NCI-H1092 (cell line): ENCODE measurements around the gene SFN.
"Not testable (repeated sequence)": the region's sequence is repeated elsewhere in the genome, so short reads cannot be mapped to it uniquely, and the experiment has no call there.

Experiments
- DNase-seq: peaks from one replicate; lab custom pipeline; 2025; lab: John Stamatoyannopoulos, UW

The SFN gene

DNA sequence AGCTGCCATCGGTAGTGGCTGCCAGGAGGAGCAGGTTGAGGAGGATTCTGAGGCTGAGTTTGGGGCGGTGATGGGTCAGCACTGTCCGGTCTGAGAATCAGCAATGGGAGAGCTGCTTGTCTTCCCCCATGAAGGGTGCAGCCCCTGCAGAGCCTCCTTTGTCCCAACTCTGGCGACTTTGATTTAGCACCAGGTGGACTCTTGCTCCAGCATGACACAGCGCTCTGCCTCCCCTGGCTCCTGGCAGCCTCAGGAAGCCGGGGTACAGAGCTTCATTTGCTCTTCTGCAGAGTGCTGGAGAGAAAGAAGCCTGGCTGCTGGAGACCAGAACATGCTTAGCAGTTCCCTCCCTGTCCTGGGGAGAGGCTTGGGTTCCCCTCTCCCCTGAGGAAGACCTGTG lies 23.2 kb upstream of the SFN start:
- DNase-seq, result no peak

- DNase-seq, result no peak
Measured at GRCh38 chr1:26844424-26845196, 18.3 kb upstream of the SFN start.

DNA sequence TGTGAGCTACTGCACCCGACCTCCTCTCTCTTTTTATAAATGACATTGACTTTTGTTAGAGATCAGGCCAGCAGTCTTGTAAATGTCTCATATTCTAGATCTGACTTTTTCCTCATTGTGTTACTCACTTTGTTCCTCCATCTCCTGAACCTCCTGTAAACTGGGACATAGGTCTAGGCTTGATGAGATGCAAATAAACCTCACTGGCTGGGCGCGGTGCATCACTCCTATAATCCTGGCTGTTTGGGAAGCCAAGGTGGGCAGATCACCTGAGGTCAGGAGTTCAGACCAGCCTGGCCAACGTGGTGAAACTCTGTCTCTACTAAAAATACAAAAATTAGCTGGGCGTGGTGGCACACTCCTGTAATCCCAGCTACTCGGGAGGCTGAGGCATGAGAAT lies 15.1 kb upstream of the SFN start:
- DNase-seq, result not testable (repeated sequence)

DNA sequence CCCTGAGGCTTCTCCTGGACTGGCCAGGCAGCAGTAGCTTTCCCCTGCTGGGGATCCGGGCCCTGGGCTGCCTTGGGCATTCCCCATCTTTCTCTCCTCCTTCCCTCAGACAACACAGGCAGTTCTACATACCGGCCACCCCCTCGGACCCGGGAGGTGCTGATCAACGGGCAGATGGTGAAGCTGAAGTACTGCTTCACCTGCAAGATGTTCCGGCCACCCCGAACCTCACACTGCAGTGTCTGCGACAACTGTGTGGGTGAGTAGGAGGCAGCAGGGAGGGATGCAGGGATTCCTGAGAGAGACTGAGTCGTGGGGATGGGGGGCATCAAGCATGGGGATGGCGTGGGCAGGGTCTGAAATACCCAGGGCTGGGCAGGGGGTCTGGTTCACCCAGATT lies 14.4 kb upstream of the SFN start:
- no peak for DNase-seq

DNA sequence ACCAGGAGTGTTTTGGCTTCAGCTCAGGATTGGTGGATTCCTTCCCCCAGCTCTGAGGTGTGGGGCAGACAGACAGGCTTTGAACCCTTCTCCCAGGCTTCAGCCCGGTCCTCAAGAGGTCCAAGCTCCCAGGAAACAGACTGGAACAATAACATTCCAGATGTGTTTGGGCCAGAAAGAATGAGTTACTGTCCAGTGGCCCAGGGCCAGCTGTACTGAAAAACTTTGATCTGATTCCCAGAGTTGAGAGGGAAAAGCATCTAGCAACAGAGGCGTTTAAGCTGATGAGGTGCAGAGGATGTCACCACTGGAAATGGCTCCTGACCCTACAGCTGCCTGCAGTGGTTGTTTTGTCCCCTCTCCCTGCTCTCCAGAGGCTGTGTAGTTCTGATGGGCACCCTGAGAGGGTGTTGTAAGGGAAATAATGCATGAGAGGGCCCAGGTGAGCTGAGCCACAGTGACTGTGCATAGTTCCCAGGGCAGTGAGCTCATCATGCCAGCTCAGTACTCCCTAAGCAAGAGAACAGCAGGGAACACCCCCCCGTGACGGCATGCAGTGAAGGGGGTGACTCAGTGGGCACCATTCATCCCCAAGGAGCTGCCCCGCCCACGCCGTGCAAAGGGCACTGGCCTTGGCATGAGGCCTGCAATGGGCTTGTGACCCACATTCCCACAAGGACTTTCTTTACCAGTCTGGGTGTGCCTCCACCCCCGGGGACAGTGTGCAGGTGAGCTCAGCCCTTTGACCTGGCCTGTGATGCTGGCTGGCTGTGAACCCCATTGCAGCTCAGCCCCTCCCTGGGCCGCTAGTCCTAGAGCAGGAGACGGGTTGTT lies 13.8 kb upstream of the SFN start:
- DNase-seq, result no peak

- DNase-seq, result no peak
Measured at GRCh38 chr1:26851106-26851684, 11.8 kb upstream of the SFN start.

DNA sequence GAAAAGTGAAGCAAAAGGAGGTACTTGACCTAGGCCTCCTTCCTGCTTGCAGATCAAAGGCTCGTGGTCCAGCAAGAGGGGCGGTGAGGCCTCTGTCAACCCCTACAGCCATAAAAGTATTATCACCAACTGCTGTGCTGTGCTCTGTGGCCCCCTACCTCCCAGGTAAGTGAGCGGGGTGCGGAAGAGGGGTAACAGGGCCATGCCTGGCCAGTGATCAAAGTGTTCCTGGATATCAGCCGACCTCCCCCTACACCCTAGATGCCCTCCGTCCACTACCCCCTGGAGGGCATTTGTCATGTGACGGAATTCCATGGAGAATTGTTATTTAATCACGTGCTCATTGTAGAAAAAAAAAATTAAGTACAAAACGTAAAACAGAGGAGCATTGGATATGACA lies 10.2 kb upstream of the SFN start:
- no peak for DNase-seq

- DNase-seq, result peak; percentile 72
Measured at GRCh38 chr1:26853156-26853555, 9.8 kb upstream of the SFN start.

DNA sequence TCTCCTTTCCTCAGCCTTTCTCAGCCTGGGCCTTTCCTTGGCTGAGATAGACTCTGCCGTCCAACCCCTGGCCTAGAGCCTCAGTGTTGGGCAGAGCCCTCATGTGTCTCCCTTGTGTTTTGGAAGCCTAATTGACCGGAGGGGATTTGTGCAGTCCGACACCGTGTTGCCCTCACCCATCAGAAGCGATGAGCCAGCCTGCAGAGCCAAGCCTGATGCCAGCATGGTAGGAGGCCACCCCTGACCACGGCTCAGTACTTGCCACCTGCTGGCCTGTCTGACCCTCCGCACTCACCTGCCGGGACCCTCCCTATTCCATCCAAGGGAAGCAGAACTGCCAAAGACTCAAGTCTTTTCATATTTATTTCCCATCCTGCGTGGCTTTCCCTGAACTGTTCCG lies 9.3 kb upstream of the SFN start:
- DNase-seq, result no peak

- DNase-seq, result no peak
Measured at GRCh38 chr1:26854906-26855305, 8.0 kb upstream of the SFN start.

GRCh38 chr1:26855636-26856035 lies 7.3 kb upstream of the SFN start:
- DNase-seq, result no peak

DNA sequence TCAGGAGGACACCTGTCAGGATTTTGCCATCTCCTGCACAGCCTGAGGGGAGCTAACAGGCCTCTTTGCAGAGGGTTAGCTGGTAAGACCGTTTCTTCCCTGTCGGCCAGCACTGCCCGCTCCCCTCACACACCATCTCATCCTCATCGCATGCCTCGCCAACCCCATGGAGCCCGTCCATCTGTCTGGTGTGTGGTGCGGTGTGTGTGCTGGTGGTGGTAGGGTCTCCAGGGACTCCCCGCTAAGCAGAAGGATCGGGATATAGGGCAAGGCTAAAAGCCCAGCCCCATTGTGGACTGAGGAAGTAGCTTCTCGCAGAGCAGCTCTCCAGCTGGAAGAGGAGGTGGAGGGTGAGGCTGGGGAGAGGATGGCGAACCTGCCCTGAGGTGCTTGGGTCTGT lies 6.8 kb upstream of the SFN start:
- DNase-seq, result no peak

DNA sequence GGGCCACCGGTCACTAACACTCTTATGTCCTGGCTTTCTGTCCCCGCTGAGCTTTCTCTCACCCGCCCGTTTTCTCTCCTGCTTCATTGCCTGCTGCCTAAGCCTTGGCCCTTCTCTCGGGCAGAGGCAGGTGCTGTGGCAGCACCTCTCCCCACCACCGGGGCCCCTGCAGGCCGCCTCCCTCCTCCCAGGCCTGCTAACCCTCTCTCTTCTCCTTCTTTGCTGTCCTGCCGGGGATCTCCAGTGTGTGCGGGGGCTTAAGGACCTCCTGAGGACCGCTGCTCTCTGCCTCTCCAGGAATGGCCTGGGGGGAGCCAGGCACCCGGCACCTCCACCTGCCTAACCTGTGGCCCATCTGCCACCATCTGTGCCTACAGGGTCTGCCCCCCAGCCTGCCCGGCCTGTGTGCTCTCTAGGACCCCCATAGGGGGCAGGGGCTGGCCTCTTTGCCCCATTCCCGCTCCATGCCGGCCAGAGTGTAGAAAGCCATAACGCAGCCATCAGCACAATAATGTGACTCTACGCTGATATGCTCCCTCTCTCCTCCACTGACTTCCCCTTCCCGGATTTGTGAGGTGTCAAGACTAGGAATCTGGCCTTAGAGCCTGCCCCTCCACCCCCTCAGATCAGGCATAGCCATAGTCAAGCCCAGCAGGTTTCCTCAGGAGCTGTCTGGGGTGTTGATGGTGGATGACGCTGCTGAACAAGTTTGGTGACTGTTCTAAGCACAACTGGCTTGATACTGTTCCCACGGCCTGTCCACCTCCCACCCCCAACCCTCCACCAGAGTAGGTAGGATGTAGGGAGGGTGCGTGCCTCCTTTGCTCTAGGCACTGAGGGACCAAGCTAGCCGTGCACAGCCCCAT lies 6.1 kb upstream of the SFN start:
- DNase-seq, result no peak

- no peak for DNase-seq
Measured at GRCh38 chr1:26857473-26858060, 5.4 kb upstream of the SFN start.

DNA sequence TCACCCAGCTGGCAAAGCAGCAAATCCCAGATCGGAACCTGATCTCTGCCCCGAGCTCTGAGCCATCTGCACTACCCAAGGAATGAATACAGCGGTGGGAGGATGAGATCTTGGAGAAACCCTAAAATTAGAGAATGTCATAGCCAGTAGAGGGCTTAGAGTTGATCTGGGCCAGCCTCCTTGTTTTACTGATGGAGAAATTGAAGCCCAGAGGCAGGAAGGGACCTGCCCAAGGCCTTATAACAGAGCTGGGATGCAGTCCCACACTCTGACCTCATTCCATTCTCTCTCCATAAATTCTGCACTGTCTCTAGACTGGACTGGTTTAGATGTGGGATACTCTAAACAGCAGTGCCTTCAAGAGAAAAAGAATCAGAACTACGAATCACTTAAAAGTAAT lies 4.8 kb upstream of the SFN start:
- DNase-seq, result no peak

- DNase-seq, result no peak
Measured at GRCh38 chr1:26858891-26859640, 3.9 kb upstream of the SFN start.

DNA sequence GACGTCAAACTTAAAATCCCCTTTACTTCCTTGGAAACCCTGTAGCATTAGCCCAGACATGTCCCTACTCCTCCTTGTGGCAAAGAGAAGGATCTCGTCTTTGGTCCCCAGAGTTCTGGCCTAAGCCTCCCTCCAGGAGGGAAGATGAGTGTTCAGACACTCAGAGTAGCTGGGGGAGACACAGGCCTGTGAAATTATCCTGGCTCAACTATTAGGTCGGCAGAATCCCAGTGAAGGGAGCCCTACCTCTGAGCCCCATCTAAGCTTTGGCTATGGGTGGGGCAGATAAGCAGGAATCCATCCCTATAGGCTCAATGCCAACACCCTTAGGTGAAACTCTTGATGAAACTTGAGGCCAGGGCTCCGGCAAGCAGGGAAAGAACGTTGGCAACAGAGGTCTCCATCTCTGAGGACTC lies 1.7 kb upstream of the SFN start:
- DNase-seq, result no peak

DNA sequence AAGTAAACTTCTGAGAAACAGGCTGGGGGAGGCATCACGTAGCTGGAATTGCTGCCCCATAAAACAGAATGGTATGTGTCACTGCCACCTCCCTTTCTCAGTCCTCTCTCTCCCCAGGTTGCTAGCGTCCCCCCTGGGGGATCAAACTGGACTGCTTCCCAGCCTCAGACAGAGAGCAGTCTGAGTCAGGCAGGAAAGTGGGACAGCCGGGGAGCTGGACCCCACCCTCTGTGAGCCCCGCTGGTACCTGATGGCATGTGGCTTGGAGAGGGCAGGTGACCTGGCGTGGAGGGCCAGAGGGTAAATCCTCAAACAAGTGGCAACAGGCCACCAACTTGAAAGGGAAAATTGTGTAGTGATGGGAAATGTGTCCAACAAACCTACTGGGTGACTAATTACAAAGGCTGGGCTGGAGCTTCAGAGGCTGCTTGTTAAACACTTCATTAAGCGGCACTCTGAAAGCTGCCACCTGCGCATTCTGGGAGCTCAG lies 1.0 kb upstream of the SFN start:
- DNase-seq, result no peak

DNA sequence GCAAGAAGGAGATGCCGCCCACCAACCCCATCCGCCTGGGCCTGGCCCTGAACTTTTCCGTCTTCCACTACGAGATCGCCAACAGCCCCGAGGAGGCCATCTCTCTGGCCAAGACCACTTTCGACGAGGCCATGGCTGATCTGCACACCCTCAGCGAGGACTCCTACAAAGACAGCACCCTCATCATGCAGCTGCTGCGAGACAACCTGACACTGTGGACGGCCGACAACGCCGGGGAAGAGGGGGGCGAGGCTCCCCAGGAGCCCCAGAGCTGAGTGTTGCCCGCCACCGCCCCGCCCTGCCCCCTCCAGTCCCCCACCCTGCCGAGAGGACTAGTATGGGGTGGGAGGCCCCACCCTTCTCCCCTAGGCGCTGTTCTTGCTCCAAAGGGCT lies 732 bp downstream of the SFN start:
- no peak for DNase-seq

- peak; percentile 96 for DNase-seq
Measured at GRCh38 chr1:26864610-26865480, 1.9 kb downstream of the SFN start.
